Keratinocyte (primary cell): ENCODE results near the gene CREG1. TPM values are rescaled to one million over a fixed set of nuclear protein-coding genes. Genes with fewer than 3 reads are reported as not detected.

ENCODE experiments used
- DNase-seq: peaks from one replicate; pipeline ENCODE4 v3.0.0-alpha.2; 2011; ENCODE audit warnings: low read depth, missing footprints, low spot score
- FAIRE-seq: peaks from 2 replicates; lab custom pipeline; 2011; peaks lifted over from hg19 to GRCh38; lab: Jason Lieb, UNC
- H2AFZ ChIP-seq: 2 replicates; pipeline ENCODE4 v1.6.0; 2012; ENCODE audit warnings: low read length, control low read depth, inconsistent platforms; ENCODE audit not compliant: control insufficient read depth
- H3K27ac ChIP-seq: 2 replicates; pipeline ENCODE4 v1.5.1; 2011; ENCODE audit warnings: low read length; ENCODE audit not compliant: control insufficient read depth, insufficient read depth
- H3K27me3 ChIP-seq: 3 replicates; pipeline ENCODE4 v1.6.0; 2011; ENCODE audit warnings: low read length; ENCODE audit not compliant: control insufficient read depth, insufficient read depth; ENCODE audit errors: extremely low read depth
- H3K36me3 ChIP-seq, 2 experiments: 2 replicates in 1 of 2; 3 replicates in 1 of 2; pipeline ENCODE4 v1.5.1; 2011; ENCODE audit warnings: low read length in 2 of 2, mild to moderate bottlenecking in 1 of 2; ENCODE audit not compliant: control insufficient read depth in 2 of 2, insufficient read depth in 2 of 2; ENCODE audit errors: extremely low read depth in 1 of 2
- H3K4me1 ChIP-seq: 3 replicates; pipeline ENCODE4 v1.5.1; 2011; ENCODE audit warnings: low read length; ENCODE audit not compliant: control insufficient read depth, insufficient read depth; ENCODE audit errors: extremely low read depth
- H3K4me2 ChIP-seq: 3 replicates; pipeline ENCODE4 v1.6.0; 2011; ENCODE audit warnings: low read depth, low read length; ENCODE audit not compliant: control insufficient read depth, insufficient read depth; ENCODE audit errors: extremely low read depth
- H3K4me3 ChIP-seq, 3 experiments: fragments of 200-600 bp in 1 of 3; sonication (generic) in 1 of 3; 2 replicates in 2 of 3; 3 replicates in 1 of 3; pipeline ENCODE4 v1.5.1; 2011 to 2016; ENCODE audit warnings: low read length in 3 of 3, mild to moderate bottlenecking in 3 of 3, control low read depth in 2 of 3, inconsistent platforms in 1 of 3, low read depth in 1 of 3, mixed read lengths in 1 of 3, mixed run types in 1 of 3, moderate library complexity in 1 of 3; ENCODE audit not compliant: control insufficient read depth in 2 of 3, insufficient read depth in 2 of 3; ENCODE audit errors: extremely low read depth in 1 of 3
- H3K79me2 ChIP-seq: 2 replicates; pipeline ENCODE4 v1.6.0; 2012; ENCODE audit warnings: low read length; ENCODE audit not compliant: control insufficient read depth, insufficient read depth
- H3K9ac ChIP-seq: 3 replicates; pipeline ENCODE4 v1.6.0; 2011; ENCODE audit warnings: low read length; ENCODE audit not compliant: control insufficient read depth, insufficient read depth; ENCODE audit errors: extremely low read depth
- H3K9me1 ChIP-seq: 3 replicates; pipeline ENCODE4 v1.6.0; 2011; ENCODE audit warnings: low read length; ENCODE audit not compliant: control insufficient read depth, insufficient read depth; ENCODE audit errors: extremely low read depth
- H3K9me3 ChIP-seq: 2 replicates; pipeline ENCODE4 v1.5.1; 2012; ENCODE audit warnings: low read depth, low read length; ENCODE audit not compliant: control insufficient read depth
- H4K20me1 ChIP-seq: 3 replicates; pipeline ENCODE4 v1.6.0; 2011; ENCODE audit warnings: low read length; ENCODE audit not compliant: control insufficient read depth, insufficient read depth; ENCODE audit errors: extremely low read depth
- EZH2 ChIP-seq: IDR thresholded peaks from one replicate; pipeline ENCODE4 v1.6.1; 2012; ENCODE audit warnings: inconsistent platforms, mild to moderate bottlenecking, low read length, moderate library complexity
- dilution Hi-C: fragments of 300-500 bp; cut with MboI; formaldehyde crosslinking; loops from one replicate; pipeline ENCODE4 v1.7.0; 2020; ENCODE audit warnings: low sequenced_read_pairs; ENCODE audit not compliant: extremely low pct_ligation_motif_present
- polyA plus RNA-seq, 5 experiments: library from polyadenylated mRNA; depleted of rRNA in 3 of 5; stranded (reverse) in 3 of 5; stranded (forward) in 1 of 5; unstranded in 1 of 5; fragments of >200 nt; gene quantifications; 1 replicate in 1 of 5; 2 replicates in 3 of 5; 3 replicates in 1 of 5; pipeline versions ENCODE4 v1.2.1 to v1.2.3, GENCODE V29; 2011 to 2012; ENCODE audit warnings: missing spikeins in 2 of 5, low read depth in 1 of 5, low replicate concordance in 1 of 5
- TF ChIP-seq, protein P1 (sequence below), 3 experiments: IDR thresholded peaks in 1 of 3; conservative IDR thresholded peaks in 1 of 3; optimal IDR thresholded peaks in 1 of 3; 2 replicates in 2 of 3; 3 replicates in 1 of 3; pipeline versions ENCODE3 to v1.5.1; 2011; ENCODE audit warnings: low read length in 3 of 3, mild to moderate bottlenecking in 3 of 3, moderate library complexity in 2 of 3, control low read depth in 1 of 3, inconsistent platforms in 1 of 3; ENCODE audit not compliant: insufficient read depth in 2 of 3; ENCODE audit errors: extremely low read depth in 1 of 3

Gene CREG1
- polyA plus RNA-seq, 1 donor (not counting 4 experiments of a cell fraction or from before 2014, with no cell fraction given) = 68.8 TPM

DNA sequence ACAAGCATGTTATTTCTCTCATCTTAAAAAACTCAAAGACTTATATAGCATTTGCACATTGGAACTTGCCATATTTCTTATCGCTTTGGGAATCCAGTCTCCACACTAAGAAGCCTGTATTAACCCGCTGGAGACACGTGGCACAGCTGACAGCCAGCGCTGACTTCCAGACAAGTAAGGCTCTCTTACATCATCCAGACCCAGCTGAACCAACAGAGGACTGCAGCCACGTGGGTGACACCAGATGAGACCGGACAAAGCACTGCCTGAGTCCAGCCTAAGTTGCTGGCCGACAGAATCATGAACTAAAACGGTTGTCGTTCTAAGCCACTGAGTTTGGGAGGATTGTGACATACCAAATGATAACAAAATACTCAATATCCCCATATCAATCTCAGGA, 28.9 kb downstream of the CREG1 start:
- Histone ChIP-seq H3K9me1 (no peaks in the 10 kb centered on the region), H3K4me3 (no peak overlapping the region), H3K9ac (no peak overlapping the region), H3K4me1 (no peaks in the 10 kb centered on the region), H3K27ac (no peak overlapping the region), H3K4me2 (no peak overlapping the region), H3K27me3 (no peaks in the 10 kb centered on the region), H3K79me2 (no peaks in the 10 kb centered on the region), H2AFZ (no peak overlapping the region), H3K9me3 (no peaks in the 10 kb centered on the region), H3K36me3 (no peaks in the 10 kb centered on the region), H4K20me1 (no peaks in the 10 kb centered on the region)
- TF ChIP-seq EZH2 = no peak
- TF ChIP-seq, protein P1, sequence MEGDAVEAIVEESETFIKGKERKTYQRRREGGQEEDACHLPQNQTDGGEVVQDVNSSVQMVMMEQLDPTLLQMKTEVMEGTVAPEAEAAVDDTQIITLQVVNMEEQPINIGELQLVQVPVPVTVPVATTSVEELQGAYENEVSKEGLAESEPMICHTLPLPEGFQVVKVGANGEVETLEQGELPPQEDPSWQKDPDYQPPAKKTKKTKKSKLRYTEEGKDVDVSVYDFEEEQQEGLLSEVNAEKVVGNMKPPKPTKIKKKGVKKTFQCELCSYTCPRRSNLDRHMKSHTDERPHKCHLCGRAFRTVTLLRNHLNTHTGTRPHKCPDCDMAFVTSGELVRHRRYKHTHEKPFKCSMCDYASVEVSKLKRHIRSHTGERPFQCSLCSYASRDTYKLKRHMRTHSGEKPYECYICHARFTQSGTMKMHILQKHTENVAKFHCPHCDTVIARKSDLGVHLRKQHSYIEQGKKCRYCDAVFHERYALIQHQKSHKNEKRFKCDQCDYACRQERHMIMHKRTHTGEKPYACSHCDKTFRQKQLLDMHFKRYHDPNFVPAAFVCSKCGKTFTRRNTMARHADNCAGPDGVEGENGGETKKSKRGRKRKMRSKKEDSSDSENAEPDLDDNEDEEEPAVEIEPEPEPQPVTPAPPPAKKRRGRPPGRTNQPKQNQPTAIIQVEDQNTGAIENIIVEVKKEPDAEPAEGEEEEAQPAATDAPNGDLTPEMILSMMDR (optimal IDR thresholded peaks at IDR 0.05 in 1 of 3, IDR thresholded peaks at IDR 0.05 in 1 of 3, conservative IDR thresholded peaks at IDR 0.05 in 1 of 3; ENCODE audit: extremely low read depth in 1 of 3, insufficient read depth in 2 of 3, low read length in 3 of 3) = no peak
- dilution Hi-C loops = loop anchor here (25.0 kb wide), 1 partner anchor 462 kb away; no protein-coding TSS in a partner anchor
- DNase-seq (no peak), FAIRE-seq (no peak)

DNA sequence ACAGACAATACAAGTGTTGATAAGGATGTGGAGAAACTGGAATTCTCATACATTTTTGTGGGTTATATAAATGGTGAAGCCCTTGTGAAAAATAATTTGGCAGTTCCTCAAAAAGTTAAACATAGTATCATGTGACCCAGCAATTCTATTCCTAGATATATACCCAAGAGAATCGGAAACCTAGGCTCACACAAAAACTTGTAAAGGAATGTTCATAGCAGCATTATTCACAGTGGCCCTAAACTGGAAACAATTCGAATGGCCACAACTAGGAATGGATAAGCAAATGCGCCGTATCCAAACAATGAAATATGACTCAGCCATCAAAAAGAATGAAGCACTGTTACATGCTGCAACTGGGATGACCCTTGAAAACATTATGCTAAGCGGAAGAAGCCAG, 31.3 kb downstream of the CREG1 start:
- no peaks in the 10 kb centered on the region for H4K20me1 ChIP-seq
- DNase-seq (no peak), FAIRE-seq (no peak)
- no peak overlapping the region for H2AFZ ChIP-seq
- TF ChIP-seq, protein P1 (optimal IDR thresholded peaks at IDR 0.05 in 1 of 3, IDR thresholded peaks at IDR 0.05 in 1 of 3, conservative IDR thresholded peaks at IDR 0.05 in 1 of 3; ENCODE audit: extremely low read depth in 1 of 3, insufficient read depth in 2 of 3, low read length in 3 of 3) = no peak
- TF ChIP-seq EZH2 = no peak
- dilution Hi-C loops = loop anchor here (25.0 kb wide), 1 partner anchor 460 kb away; no protein-coding TSS in a partner anchor
- H3K9ac ChIP-seq = no peak overlapping the region
- H3K27me3 ChIP-seq = peaks cover 3% of the 10 kb centered on the region
- H3K27ac ChIP-seq = no peak overlapping the region
- no peaks in the 10 kb centered on the region for H3K9me3 ChIP-seq
- H3K4me2 ChIP-seq = no peak overlapping the region
- H3K79me2 ChIP-seq = no peaks in the 10 kb centered on the region
- no peaks in the 10 kb centered on the region for H3K4me1 ChIP-seq
- no peaks in the 10 kb centered on the region for H3K36me3 ChIP-seq
- no peak overlapping the region for H3K4me3 ChIP-seq
- no peaks in the 10 kb centered on the region for H3K9me1 ChIP-seq
